Endothelial cell (in vitro differentiated cells): ENCODE measurements around the gene TPRG1. TPM values are rescaled to one million over a fixed set of nuclear protein-coding genes. Genes with fewer than 3 reads are reported as not detected.

Source experiments
- DNase-seq: peaks from one replicate; pipeline ENCODE4 v3.0.0; 2021; ENCODE audit warnings: low spot score
- H3K27ac Mint-ChIP-seq: one replicate; pipeline ENCODE4 v1.8.0; 2021; ENCODE audit warnings: mixed read lengths, inconsistent platforms; ENCODE audit not compliant: unreplicated experiment
- H3K27me3 Mint-ChIP-seq: one replicate; pipeline ENCODE4 v1.8.0; 2021; ENCODE audit warnings: mild to moderate bottlenecking, moderate library complexity, mixed read lengths, inconsistent platforms; ENCODE audit not compliant: unreplicated experiment
- H3K36me3 Mint-ChIP-seq: one replicate; pipeline ENCODE4 v1.8.0; 2021; ENCODE audit warnings: mild to moderate bottlenecking, low read depth, mixed read lengths, inconsistent platforms; ENCODE audit not compliant: unreplicated experiment
- H3K4me1 Mint-ChIP-seq: one replicate; pipeline ENCODE4 v1.8.0; 2021; ENCODE audit warnings: mild to moderate bottlenecking, mixed read lengths, inconsistent platforms; ENCODE audit not compliant: unreplicated experiment
- H3K4me3 Mint-ChIP-seq: one replicate; pipeline ENCODE4 v1.8.0; 2021; ENCODE audit warnings: mild to moderate bottlenecking, mixed read lengths, inconsistent platforms; ENCODE audit not compliant: unreplicated experiment
- H3K9me3 Mint-ChIP-seq: one replicate; pipeline ENCODE4 v1.8.0; 2021; ENCODE audit warnings: mixed read lengths, inconsistent platforms; ENCODE audit not compliant: unreplicated experiment
- CTCF ChIP-seq: fragments of 200-600 bp; sonication (generic); IDR thresholded peaks from one replicate; pipeline ENCODE4 v1.5.0; 2021; ENCODE audit warnings: antibody characterized with exemption; ENCODE audit not compliant: unreplicated experiment
- total RNA-seq: library from RNA; stranded (reverse); fragmentation: NEBNext Ultra II Directional; extraction: Animal tissue kit (Norgen Biotek cat#: 25700); gene quantifications from one replicate; pipeline ENCODE4 v1.2.1, GENCODE V29; 2021; ENCODE audit not compliant: unreplicated experiment

Gene TPRG1
- total RNA-seq, 1 donor from 2014 or later = 2.1 TPM

- H3K27ac Mint-ChIP-seq = no peak overlapping the region
- no peak overlapping the region for H3K4me3 Mint-ChIP-seq
- H3K36me3 Mint-ChIP-seq = no peaks in the 10 kb centered on the region
- H3K4me1 Mint-ChIP-seq = peaks cover 23% of the 10 kb centered on the region
- no peak for DNase-seq
- no peaks in the 10 kb centered on the region for H3K27me3 Mint-ChIP-seq
- no peaks in the 10 kb centered on the region for H3K9me3 Mint-ChIP-seq
- TF ChIP-seq CTCF = no peak
These were observed 29.2 kb upstream of the TPRG1 start for GRCh38 chr3:189142527-189142926.

- H3K27me3 Mint-ChIP-seq = no peaks in the 10 kb centered on the region
- DNase-seq = no peak
These were observed 28.4 kb upstream of the TPRG1 start for GRCh38 chr3:189143321-189143720.

GRCh38 chr3:189143771-189144170 lies 28.0 kb upstream of the TPRG1 start:
- Mint-ChIP-seq H3K9me3 (no peaks in the 10 kb centered on the region), H3K4me1 (peaks cover 32% of the 10 kb centered on the region), H3K27ac (peak overlapping the region; percentile 65), H3K27me3 (no peaks in the 10 kb centered on the region), H3K4me3 (no peak overlapping the region), H3K36me3 (no peaks in the 10 kb centered on the region)
- no peak for DNase-seq
- TF ChIP-seq CTCF = no peak

More at GRCh38 chr3:189143321-189143720, 28.4 kb upstream of the TPRG1 start:
- H3K4me3 Mint-ChIP-seq = no peak overlapping the region
- peaks cover 31% of the 10 kb centered on the region for H3K4me1 Mint-ChIP-seq
- H3K27ac Mint-ChIP-seq = peak overlapping the region; percentile 25
- no peak for TF ChIP-seq CTCF
- no peaks in the 10 kb centered on the region for H3K36me3 Mint-ChIP-seq
- no peaks in the 10 kb centered on the region for H3K9me3 Mint-ChIP-seq

GRCh38 chr3:189144645-189145044 lies 27.1 kb upstream of the TPRG1 start:
- Mint-ChIP-seq H3K4me3 (no peak overlapping the region), H3K36me3 (no peaks in the 10 kb centered on the region), H3K27me3 (no peaks in the 10 kb centered on the region), H3K4me1 (peaks cover 41% of the 10 kb centered on the region), H3K27ac (peak overlapping the region; percentile 65), H3K9me3 (no peaks in the 10 kb centered on the region)
- DNase-seq = no peak
- no peak for TF ChIP-seq CTCF

- Mint-ChIP-seq H3K36me3 (no peaks in the 10 kb centered on the region), H3K27me3 (no peaks in the 10 kb centered on the region), H3K4me1 (peaks cover 49% of the 10 kb centered on the region), H3K9me3 (no peaks in the 10 kb centered on the region), H3K27ac (no peak overlapping the region), H3K4me3 (no peak overlapping the region)
- no peak for DNase-seq
- TF ChIP-seq CTCF = no peak
These were observed 24.9 kb upstream of the TPRG1 start for GRCh38 chr3:189146848-189147247.
